Activated naive CD4-positive, alpha-beta T cell treated with anti-CD3 and anti-CD28 coated beads for 36 hours (primary cell): ENCODE results near the gene PDHX. TPM values are rescaled to one million over a fixed set of nuclear protein-coding genes. Genes with fewer than 3 reads are reported as not detected.
A peak's percentile ranks its signal among the peaks of the same experiment; 100 is the strongest.

Source experiments
- CTCF ChIA-PET: fragments of 350-600 bp; sonication (Branson Sonifier 250); formaldehyde crosslinking; loops from one replicate; lab custom pipeline; 2021; ENCODE audit warnings: antibody characterized with exemption; lab: Charles Lee
- DNase-seq: peaks from one replicate; pipeline ENCODE4 v3.0.0-alpha.2; 2020
- H3K27ac Mint-ChIP-seq: one replicate; pipeline ENCODE4 v1.8.0; 2021; ENCODE audit warnings: mild to moderate bottlenecking, mixed read lengths
- H3K27me3 Mint-ChIP-seq: one replicate; pipeline ENCODE4 v1.8.0; 2021; ENCODE audit warnings: low read depth, mixed read lengths
- H3K36me3 Mint-ChIP-seq: one replicate; pipeline ENCODE4 v1.8.0; 2021; ENCODE audit warnings: low read depth, mixed read lengths
- H3K4me1 Mint-ChIP-seq: one replicate; pipeline ENCODE4 v1.8.0; 2021; ENCODE audit warnings: low read depth, mixed read lengths
- H3K4me3 Mint-ChIP-seq: one replicate; pipeline ENCODE4 v1.8.0; 2021; ENCODE audit warnings: mild to moderate bottlenecking, moderate library complexity, mixed read lengths
- H3K9me3 Mint-ChIP-seq: one replicate; pipeline ENCODE4 v1.8.0; 2021; ENCODE audit warnings: mixed read lengths
- intact Hi-C: fragments of 100-400 bp; cut with micrococcal nuclease; formaldehyde crosslinking; loops from one replicate; pipeline ENCODE4 v1.15.1; 2023
- total RNA-seq, 2 experiments: library from RNA; stranded (reverse); gene quantifications; one replicate each; pipeline ENCODE4 v1.2.3, GENCODE V29; 2021

The PDHX gene
- total RNA-seq, 2 experiments from 2014 or later: 38.2 to 40.9 TPM

DNA sequence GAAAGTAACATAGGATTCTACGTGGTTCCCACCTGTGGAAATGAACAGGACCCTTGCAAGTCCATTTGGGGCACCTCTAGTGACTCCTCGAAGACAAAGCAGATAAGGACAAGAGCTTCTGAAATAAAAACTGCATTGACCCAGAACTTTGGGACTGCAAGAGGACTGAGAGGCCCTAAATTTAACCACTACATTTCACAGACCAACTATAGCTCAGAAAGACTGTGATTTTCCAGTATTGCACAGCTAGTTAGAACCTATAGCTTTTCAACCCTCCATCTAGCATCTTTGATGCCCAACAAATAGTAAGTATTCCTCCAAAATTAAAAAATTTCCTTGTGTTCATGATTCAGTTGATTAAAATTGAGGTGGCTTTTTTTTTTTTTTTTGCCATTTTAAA is 114.9 kb downstream of the PDHX start:
- CTCF ChIA-PET: interaction anchor here (0.6 to 1.3 kb wide), 7 partner anchors 9 to 318 kb away, joined by 3 to 5 read pairs (median 4); no protein-coding TSS in a partner anchor
- Mint-ChIP-seq H3K36me3 (no peaks in the 10 kb centered on the region), H3K9me3 (peaks cover 5% of the 10 kb centered on the region), H3K4me3 (no peak overlapping the region), H3K27ac (peak overlapping the region; percentile 93), H3K4me1 (peaks cover 45% of the 10 kb centered on the region), H3K27me3 (no peaks in the 10 kb centered on the region)
- no peak for DNase-seq
- intact Hi-C loops: no loop called here

DNA sequence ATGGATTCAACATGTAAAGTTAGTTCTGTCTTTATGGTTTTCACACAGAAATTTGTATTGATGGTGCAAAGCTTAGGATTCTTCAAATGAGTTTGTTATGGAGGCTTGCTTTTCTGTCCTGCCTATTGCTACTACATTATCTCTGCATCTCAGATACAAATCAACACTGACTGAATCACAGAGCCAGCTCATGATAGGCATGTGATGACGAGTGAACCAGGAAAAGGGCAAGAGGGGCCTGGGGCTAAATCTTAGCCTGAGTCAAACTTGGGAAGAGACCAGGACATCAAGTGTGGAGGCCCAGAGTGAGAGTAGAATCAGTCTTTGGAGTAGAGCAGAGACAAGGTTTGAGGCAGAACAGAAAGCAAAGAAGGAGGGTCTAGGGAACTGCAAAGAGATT is 115.4 kb downstream of the PDHX start:
- Mint-ChIP-seq H3K4me1 (peaks cover 48% of the 10 kb centered on the region), H3K36me3 (no peaks in the 10 kb centered on the region), H3K4me3 (no peak overlapping the region), H3K9me3 (peaks cover 5% of the 10 kb centered on the region), H3K27me3 (no peaks in the 10 kb centered on the region), H3K27ac (no peak overlapping the region)
- CTCF ChIA-PET: interaction anchor here (0.8 to 1.3 kb wide), 5 partner anchors 14 to 206 kb away, joined by 3 to 5 read pairs (median 4); no protein-coding TSS in a partner anchor
- intact Hi-C loops: no loop called here
- DNase-seq: no peak

DNA sequence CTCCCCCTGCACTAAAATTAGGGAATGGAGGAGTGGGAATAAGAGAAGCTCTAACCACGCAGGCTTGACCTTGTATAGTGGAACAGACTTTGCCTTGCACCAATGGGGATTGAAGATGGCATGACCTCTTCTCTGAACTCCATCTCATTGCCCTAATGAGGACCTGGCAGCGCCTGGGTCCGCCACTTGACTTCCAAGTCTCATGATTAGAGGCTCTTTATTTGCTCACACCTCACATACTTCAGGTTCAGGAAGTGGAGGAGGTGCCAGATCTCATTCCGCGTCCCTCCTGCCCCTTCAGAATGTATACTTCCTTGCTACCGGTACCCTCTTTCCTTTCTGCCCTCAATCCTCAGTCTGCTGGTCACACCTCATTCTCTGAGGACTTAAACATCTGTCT is 116.6 kb downstream of the PDHX start:
- Mint-ChIP-seq H3K4me1 (peaks cover 53% of the 10 kb centered on the region), H3K27ac (no peak overlapping the region), H3K27me3 (peaks cover 3% of the 10 kb centered on the region), H3K9me3 (peaks cover 8% of the 10 kb centered on the region), H3K36me3 (no peaks in the 10 kb centered on the region), H3K4me3 (no peak overlapping the region)
- no peak for DNase-seq
- intact Hi-C loops: loop anchor here (1.0 kb wide), 1 partner anchor 27 kb away; no protein-coding TSS in a partner anchor
- CTCF ChIA-PET: no interaction called here

DNA sequence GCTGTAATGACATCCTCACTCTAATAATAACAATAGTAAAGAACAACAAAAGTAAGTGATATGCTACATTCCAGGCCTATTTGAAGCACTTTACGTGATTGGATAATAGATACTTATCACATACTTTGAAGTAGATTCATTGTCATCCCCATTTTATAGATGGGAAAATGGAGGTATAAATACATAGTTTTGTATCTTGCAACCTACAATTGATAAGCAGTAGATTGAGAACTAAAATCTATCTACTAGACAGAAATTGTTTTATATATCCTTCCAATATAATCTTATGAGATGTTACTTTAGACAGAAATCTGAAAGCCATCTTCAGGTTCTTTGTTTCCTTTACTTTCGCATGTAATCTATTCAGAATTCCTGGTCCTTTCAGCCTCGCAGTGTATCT is 118.0 kb downstream of the PDHX start:
- intact Hi-C loops: no loop called here
- H3K4me3 Mint-ChIP-seq: no peak overlapping the region
- H3K36me3 Mint-ChIP-seq: no peaks in the 10 kb centered on the region
- DNase-seq: no peak
- CTCF ChIA-PET: interaction anchor here (0.7 kb wide), 1 partner anchor 12 kb away, joined by 3 read pairs; no protein-coding TSS in a partner anchor
- H3K27ac Mint-ChIP-seq: no peak overlapping the region
- H3K4me1 Mint-ChIP-seq: peaks cover 64% of the 10 kb centered on the region
- peaks cover 5% of the 10 kb centered on the region for H3K27me3 Mint-ChIP-seq
- peaks cover 3% of the 10 kb centered on the region for H3K9me3 Mint-ChIP-seq

DNA sequence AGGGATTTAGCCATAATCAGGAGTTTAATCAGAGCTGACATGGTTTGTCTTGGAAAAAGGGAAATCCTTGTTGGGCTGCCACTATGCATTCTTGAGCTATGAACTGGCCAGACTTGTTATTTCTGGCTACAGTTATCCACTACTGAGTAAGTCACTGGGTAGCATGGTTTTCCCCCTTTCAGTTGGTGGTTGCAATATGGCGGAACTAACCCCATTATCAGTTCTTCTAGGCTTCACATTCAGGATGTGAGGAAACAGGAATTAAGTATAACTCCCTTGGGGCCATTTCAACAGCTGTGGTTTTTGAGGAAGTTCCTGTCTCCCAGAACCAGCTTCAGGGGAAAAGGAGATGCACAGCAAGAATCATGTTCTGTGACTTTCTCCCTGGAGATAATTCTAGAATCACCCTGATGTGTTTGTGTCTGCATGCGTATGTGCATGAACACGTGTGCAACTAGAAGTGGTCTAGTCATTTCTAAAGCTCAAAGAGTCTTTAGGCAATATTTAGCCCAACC is 119.5 kb downstream of the PDHX start:
- CTCF ChIA-PET: interaction anchor here (0.6 to 1.9 kb wide), 3 partner anchors 70 to 232 kb away, joined by 3 to 5 read pairs (median 3); no protein-coding TSS in a partner anchor
- H3K27ac Mint-ChIP-seq: no peak overlapping the region
- no peaks in the 10 kb centered on the region for H3K36me3 Mint-ChIP-seq
- peaks cover 3% of the 10 kb centered on the region for H3K9me3 Mint-ChIP-seq
- no peak overlapping the region for H3K4me3 Mint-ChIP-seq
- peaks cover 5% of the 10 kb centered on the region for H3K27me3 Mint-ChIP-seq
- intact Hi-C loops: no loop called here
- peaks cover 61% of the 10 kb centered on the region for H3K4me1 Mint-ChIP-seq
- no peak for DNase-seq

DNA sequence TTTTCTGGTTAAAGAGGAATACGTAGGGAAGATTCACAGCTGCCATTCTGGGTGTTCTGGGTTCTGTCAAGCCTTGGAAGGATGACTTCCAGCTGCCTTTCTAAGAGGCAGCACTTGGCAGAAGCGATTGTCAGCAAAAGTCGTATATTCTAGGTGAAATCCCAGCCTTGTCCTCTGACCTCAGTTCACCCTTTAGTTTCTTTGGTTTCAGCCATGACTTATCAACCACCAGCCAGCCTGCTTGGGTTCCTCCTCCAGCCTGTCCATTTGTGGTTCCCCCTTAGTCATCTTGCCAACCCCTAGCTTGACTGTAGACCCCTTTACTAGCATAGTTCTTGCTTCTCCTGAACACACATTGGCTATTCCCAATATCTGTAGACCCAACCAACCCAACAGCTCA is 120.2 kb downstream of the PDHX start:
- no peaks in the 10 kb centered on the region for H3K36me3 Mint-ChIP-seq
- H3K27me3 Mint-ChIP-seq: peaks cover 5% of the 10 kb centered on the region
- CTCF ChIA-PET: interaction anchor here (0.5 to 1.9 kb wide), 4 partner anchors 70 to 391 kb away, joined by 3 to 5 read pairs (median 4); no protein-coding TSS in a partner anchor
- H3K4me3 Mint-ChIP-seq: no peak overlapping the region
- H3K27ac Mint-ChIP-seq: no peak overlapping the region
- H3K9me3 Mint-ChIP-seq: peaks cover 3% of the 10 kb centered on the region
- intact Hi-C loops: no loop called here
- DNase-seq: no peak
- H3K4me1 Mint-ChIP-seq: peaks cover 60% of the 10 kb centered on the region

DNA sequence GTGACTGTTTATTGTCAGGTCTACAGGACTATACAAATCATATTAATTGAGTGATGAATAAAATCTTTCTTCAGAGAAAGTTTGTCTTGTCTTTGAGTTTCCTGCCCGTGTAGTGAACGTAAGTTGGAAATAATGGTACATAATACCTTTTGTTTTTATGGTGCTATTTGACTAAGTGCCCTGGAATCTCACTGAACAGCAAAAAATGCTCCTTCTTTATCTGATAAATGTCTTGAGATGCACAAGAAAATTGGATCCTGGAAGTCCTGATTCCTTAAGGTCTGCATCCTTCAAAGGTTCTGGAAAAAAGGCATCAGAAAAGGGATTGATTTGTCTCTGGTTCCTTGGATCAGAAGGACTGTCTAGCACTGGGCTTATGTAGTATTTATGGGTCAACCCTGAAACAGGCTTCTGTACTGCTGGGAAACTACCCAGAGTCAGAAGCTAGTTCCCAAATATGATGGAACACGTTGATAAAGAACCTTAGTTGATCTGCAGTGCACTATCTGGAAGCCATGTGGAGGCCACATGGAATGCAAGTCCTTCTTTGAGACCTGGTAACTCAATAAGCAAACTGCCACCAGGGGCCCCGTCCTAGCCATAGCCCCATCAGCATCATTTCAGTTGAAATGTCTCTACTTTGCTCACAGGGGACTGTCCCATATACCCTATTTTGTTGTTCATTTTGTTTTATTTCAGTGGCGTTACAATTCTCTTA is 122.0 kb downstream of the PDHX start:
- H3K4me3 Mint-ChIP-seq: no peak overlapping the region
- intact Hi-C loops: no loop called here
- CTCF ChIA-PET: no interaction called here
- H3K9me3 Mint-ChIP-seq: peaks cover 3% of the 10 kb centered on the region
- peaks cover 5% of the 10 kb centered on the region for H3K27me3 Mint-ChIP-seq
- no peak overlapping the region for H3K27ac Mint-ChIP-seq
- peak; percentile 71 for DNase-seq
- peaks cover 57% of the 10 kb centered on the region for H3K4me1 Mint-ChIP-seq
- H3K36me3 Mint-ChIP-seq: no peaks in the 10 kb centered on the region

DNA sequence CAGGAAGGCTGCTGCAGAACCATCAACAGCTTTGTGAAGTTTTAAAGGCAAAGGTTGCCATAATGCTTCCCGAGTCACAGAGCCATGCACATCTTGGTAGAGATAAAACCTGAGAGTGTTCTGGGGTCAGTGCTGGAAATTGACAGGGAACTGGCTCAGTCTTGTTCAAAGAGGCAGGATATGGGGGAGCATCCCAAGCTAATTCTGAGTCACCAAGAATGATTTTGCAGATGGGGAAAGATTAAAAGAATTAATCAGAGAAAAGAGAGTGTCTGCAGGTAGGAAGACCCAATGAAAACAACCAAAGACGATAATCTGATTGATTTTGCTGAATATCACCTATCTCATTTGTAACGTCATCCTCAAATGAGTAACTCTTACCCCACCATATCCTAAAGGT is 122.7 kb downstream of the PDHX start:
- H3K4me3 Mint-ChIP-seq: no peak overlapping the region
- no peak overlapping the region for H3K27ac Mint-ChIP-seq
- no peaks in the 10 kb centered on the region for H3K36me3 Mint-ChIP-seq

DNA sequence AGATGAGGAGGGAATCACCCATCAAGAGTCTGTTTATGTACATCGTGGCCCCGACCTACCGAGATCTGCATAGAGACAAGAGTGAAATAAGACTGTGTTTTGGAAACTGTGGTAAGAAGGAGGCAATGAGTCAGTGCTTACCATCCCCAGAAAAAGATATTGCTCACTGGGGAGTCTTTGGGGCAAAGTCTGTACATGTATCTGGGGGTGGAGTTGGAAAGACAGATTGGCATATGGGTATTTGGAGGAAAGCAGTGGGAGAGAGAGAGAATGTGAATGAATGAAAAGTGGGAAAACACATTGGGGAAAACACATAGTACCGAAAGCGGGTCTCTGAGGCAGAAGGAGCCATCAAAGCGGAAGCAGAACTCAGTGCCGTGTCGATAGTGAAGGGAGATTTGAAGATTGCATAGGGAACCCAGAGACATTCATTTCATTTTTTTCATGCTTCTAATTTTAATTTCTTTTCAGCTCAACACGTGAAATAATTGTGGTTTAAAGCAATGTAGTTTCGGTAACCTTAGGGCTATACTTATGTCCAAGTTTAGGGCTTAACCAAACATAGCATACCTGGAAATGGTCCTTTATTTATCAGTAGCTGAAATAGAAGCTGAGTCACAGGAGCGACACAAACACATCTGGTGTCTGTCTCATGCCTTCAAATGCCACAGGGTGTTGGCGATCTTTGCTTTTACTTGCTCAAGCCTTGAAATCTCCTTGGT is 124.0 kb downstream of the PDHX start:
- CTCF ChIA-PET: interaction anchor here (0.6 to 1.6 kb wide), 10 partner anchors 10 to 122 kb away, joined by 3 to 6 read pairs (median 4); no protein-coding TSS in a partner anchor
- peaks cover 3% of the 10 kb centered on the region for H3K9me3 Mint-ChIP-seq
- intact Hi-C loops: loop anchor here (1.0 to 5.0 kb wide), 13 partner anchors 10 to 388 kb away; partner anchors contain the start of genes APIP and PDHX
- H3K36me3 Mint-ChIP-seq: no peaks in the 10 kb centered on the region
- peak overlapping the region; percentile 76 for H3K4me3 Mint-ChIP-seq
- DNase-seq: peak; percentile 83
- peaks cover 5% of the 10 kb centered on the region for H3K27me3 Mint-ChIP-seq
- peaks cover 60% of the 10 kb centered on the region for H3K4me1 Mint-ChIP-seq
- H3K27ac Mint-ChIP-seq: peak overlapping the region; percentile 94

More for the DNA sequence above, 122.7 kb downstream of the PDHX start:
- intact Hi-C loops: no loop called here
- Mint-ChIP-seq H3K4me1 (peaks cover 53% of the 10 kb centered on the region), H3K27me3 (peaks cover 5% of the 10 kb centered on the region), H3K9me3 (peaks cover 3% of the 10 kb centered on the region)
- no peak for DNase-seq
- CTCF ChIA-PET: no interaction called here

DNA sequence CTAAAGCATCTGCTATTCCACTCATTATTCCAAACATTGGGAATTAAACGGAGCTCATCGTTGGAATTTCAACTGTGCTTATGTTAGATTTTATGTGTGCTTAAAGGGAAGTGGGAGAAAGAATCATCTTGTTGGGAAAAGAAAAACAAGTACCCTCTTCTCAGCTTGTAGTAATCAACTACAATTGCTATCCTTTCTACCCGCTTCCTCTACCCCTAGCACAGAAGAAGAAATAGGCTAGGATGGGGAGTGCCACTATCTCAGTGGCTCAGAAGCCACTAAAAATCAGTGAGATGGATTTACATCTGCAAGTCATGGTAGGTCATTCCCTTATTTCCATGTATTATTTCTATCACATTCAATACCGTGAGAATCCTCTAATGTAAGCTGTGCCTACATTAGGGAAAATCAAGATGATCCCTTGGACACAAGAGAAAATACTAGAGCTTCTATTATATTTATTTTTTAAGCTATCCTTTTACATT is 124.7 kb downstream of the PDHX start:
- peaks cover 3% of the 10 kb centered on the region for H3K9me3 Mint-ChIP-seq
- peaks cover 5% of the 10 kb centered on the region for H3K27me3 Mint-ChIP-seq
- H3K4me1 Mint-ChIP-seq: peaks cover 68% of the 10 kb centered on the region
- CTCF ChIA-PET: interaction anchor here (0.9 to 1.6 kb wide), 11 partner anchors 9 to 123 kb away, joined by 3 to 6 read pairs (median 3); no protein-coding TSS in a partner anchor
- peak overlapping the region; percentile 76 for H3K4me3 Mint-ChIP-seq
- no peaks in the 10 kb centered on the region for H3K36me3 Mint-ChIP-seq
- no peak for DNase-seq
- H3K27ac Mint-ChIP-seq: peak overlapping the region; percentile 94
- intact Hi-C loops: loop anchor here (2.0 to 5.0 kb wide), 3 partner anchors 44 to 389 kb away; partner anchors contain the start of genes APIP and PDHX

DNA sequence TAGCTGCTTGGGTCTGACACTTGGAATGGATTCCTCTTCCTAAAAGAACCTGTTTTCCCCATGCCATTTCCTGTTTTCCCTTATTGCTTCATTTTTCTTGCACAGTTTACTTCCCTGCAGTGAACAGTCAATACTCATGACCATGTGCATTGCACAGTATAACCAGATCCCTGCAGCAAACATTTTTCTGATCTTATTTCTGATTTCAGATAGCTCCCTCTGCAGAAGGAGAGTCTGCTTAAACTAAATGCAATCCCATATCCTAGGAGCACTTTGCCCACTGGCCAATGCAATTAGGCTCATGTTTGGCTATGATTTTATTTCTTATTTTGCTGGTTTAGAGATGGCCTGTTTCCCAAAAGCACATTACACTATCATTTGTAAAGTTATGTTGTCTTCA is 125.8 kb downstream of the PDHX start:
- CTCF ChIA-PET: interaction anchor here (1.0 to 1.6 kb wide), 4 partner anchors 15 to 44 kb away, joined by 3 to 6 read pairs (median 4); no protein-coding TSS in a partner anchor
- no peak for DNase-seq
- intact Hi-C loops: loop anchor here (5.0 kb wide), 2 partner anchors 45 to 390 kb away; no protein-coding TSS in a partner anchor
- Mint-ChIP-seq H3K9me3 (peaks cover 3% of the 10 kb centered on the region), H3K27ac (no peak overlapping the region), H3K27me3 (peaks cover 5% of the 10 kb centered on the region), H3K36me3 (no peaks in the 10 kb centered on the region), H3K4me3 (no peak overlapping the region), H3K4me1 (peaks cover 71% of the 10 kb centered on the region)
